Renal cortical epithelial cell (primary cell): ENCODE data around the gene TMBIM6. TPM values are rescaled to one million over a fixed set of nuclear protein-coding genes. Genes with fewer than 3 reads are reported as not detected.

Experiments
- DNase-seq: peaks from one replicate; pipeline ENCODE4 v3.0.0-alpha.2; 2011; ENCODE audit warnings: low read depth
- total RNA-seq: library from RNA; depleted of rRNA; stranded (reverse); fragments of >200 nt; gene quantifications from 2 replicates; pipeline ENCODE4 v1.2.3, GENCODE V29; 2014

The TMBIM6 gene
- total RNA-seq, 1 donor from 2014 or later, result 679 TPM

GRCh38 chr12:49796606-49797448 is 55.5 kb downstream of the TMBIM6 start:
- no peak for DNase-seq

GRCh38 chr12:49797449-49797776 is 56.1 kb downstream of the TMBIM6 start:
- no peak for DNase-seq

- DNase-seq, result no peak
Observed at GRCh38 chr12:49798248-49798647, 56.9 kb downstream of the TMBIM6 start.

- DNase-seq, result no peak
Observed at GRCh38 chr12:49798934-49799333, 57.6 kb downstream of the TMBIM6 start.

GRCh38 chr12:49800421-49801140 is 59.2 kb downstream of the TMBIM6 start:
- DNase-seq, result no peak

GRCh38 chr12:49801141-49802063 is 60.0 kb downstream of the TMBIM6 start:
- DNase-seq, result no peak

GRCh38 chr12:49803693-49804450 is 62.5 kb downstream of the TMBIM6 start:
- no peak for DNase-seq

GRCh38 chr12:49804821-49805220 is 63.5 kb downstream of the TMBIM6 start:
- DNase-seq, result no peak

- DNase-seq, result no peak
Observed at GRCh38 chr12:49805409-49805808, 64.1 kb downstream of the TMBIM6 start.

GRCh38 chr12:49806321-49806813 is 65.0 kb downstream of the TMBIM6 start:
- no peak for DNase-seq

GRCh38 chr12:49806877-49807276 is 65.5 kb downstream of the TMBIM6 start:
- no peak for DNase-seq

- DNase-seq, result no peak
Observed at GRCh38 chr12:49807991-49808580, 66.7 kb downstream of the TMBIM6 start.

- DNase-seq, result no peak
Observed at GRCh38 chr12:49808686-49809380, 67.5 kb downstream of the TMBIM6 start.

GRCh38 chr12:49809381-49809905 is 68.1 kb downstream of the TMBIM6 start:
- DNase-seq, result no peak

- no peak for DNase-seq
Observed at GRCh38 chr12:49809906-49810389, 68.6 kb downstream of the TMBIM6 start.

GRCh38 chr12:49811136-49811535 is 69.8 kb downstream of the TMBIM6 start:
- DNase-seq, result no peak

GRCh38 chr12:49811961-49812401 is 70.6 kb downstream of the TMBIM6 start:
- no peak for DNase-seq

- DNase-seq, result no peak
Observed at GRCh38 chr12:49813131-49813530, 71.8 kb downstream of the TMBIM6 start.
